Muscle of back (tissue), 13 donors: ENCODE data around the gene ZFYVE27. TPM values are rescaled to one million over a fixed set of nuclear protein-coding genes. Genes with fewer than 3 reads are reported as not detected.
"Not testable (repeated sequence)": the region's sequence is repeated elsewhere in the genome, so short reads cannot be mapped to it uniquely, and the experiment has no call there.

Source experiments
- DNase-seq, 3 donors: peaks; one replicate each; pipeline versions ENCODE4 v3.0.0 to v3.0.0-alpha.2; 2013
- long read RNA-seq, 9 donors: transcript quantifications; one replicate each; lab custom pipeline, GENCODE V29; 2026
- polyA plus RNA-seq, 10 donors: library from polyadenylated mRNA; unstranded; fragments of 120-200 nt; gene quantifications; one replicate each; pipeline ENCODE4 v1.2.1, GENCODE V29; 2013; ENCODE audit not compliant: insufficient read length in 10 of 10

The ZFYVE27 gene
- polyA plus RNA-seq = 10 to 100 TPM in 7 of 10 donors, 1 to 10 TPM in 3; 8.6 to 19.1 (median 11.2) TPM
- long read RNA-seq, donor 1, partial matches to known transcripts = 0 of 2 reads
- long read RNA-seq, donor 1, other reads (novel, unspliced or antisense) = 0 of 2 reads
- long read RNA-seq, donor 2, partial matches to known transcripts = 0 of 1 reads
- long read RNA-seq, donor 2, other reads (novel, unspliced or antisense) = 0 of 1 reads
- long read RNA-seq, donor 3 = 0 reads
- long read RNA-seq, donor 4 = 0 reads
- long read RNA-seq, donor 5 = 0 reads
- long read RNA-seq, donor 6 = 0 reads
- long read RNA-seq, donor 7, partial matches to known transcripts = 0 of 1 reads
- long read RNA-seq, donor 7, other reads (novel, unspliced or antisense) = 0 of 1 reads
- long read RNA-seq, donor 8 = 0 reads
- long read RNA-seq, donor 9 = 0 reads

DNA sequence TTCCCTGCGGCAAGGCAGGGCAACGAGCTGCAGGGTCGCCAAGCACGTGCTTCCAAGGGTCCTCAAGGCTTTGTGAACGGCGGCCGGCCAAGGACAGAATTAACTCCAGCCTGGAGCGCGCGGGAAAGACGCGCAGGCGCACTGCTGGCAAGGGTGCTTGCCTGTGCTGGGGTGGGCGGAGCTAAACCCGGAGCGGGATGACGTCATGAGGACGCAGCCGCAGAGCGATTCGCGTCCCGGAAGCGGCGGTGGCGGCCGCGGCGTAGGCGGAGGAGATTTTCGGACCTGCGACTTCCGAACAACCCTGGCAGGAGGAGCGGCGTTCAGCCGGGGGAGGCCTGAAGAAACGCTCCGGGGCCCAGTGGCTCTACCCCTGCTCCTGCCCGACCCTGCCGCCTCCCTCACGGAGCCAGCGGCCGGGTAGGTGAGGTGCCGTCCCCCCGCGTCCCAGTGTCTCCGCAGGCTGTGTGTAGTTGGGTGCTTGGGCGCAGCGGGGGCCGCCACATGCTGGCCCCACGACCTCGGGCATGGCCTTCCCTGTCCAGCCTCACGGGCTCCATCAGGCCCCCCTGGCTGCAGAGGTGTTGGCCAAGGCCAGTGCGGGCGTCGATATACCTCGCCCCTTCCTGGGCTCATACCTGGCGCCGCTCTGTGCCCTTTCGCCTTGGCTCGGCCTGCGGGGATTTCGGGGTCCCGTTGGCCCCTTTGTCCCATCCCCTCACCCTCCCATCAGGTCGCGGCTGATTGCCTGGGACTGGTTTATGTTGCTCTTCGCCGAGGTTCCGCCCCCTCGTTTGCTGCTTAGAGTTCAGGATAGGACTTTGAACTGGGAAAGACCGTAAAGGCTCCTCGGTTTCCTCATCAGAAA lies at the start of gene ZFYVE27:
Gene ZFYVE27 (plus strand): TSS at position 227 of the 868 bp plus-strand sequence. CDS start 1,350 bp downstream, outside the sequence.
- DNase-seq = peak; percentile 94 to 98 (median 98)

DNA sequence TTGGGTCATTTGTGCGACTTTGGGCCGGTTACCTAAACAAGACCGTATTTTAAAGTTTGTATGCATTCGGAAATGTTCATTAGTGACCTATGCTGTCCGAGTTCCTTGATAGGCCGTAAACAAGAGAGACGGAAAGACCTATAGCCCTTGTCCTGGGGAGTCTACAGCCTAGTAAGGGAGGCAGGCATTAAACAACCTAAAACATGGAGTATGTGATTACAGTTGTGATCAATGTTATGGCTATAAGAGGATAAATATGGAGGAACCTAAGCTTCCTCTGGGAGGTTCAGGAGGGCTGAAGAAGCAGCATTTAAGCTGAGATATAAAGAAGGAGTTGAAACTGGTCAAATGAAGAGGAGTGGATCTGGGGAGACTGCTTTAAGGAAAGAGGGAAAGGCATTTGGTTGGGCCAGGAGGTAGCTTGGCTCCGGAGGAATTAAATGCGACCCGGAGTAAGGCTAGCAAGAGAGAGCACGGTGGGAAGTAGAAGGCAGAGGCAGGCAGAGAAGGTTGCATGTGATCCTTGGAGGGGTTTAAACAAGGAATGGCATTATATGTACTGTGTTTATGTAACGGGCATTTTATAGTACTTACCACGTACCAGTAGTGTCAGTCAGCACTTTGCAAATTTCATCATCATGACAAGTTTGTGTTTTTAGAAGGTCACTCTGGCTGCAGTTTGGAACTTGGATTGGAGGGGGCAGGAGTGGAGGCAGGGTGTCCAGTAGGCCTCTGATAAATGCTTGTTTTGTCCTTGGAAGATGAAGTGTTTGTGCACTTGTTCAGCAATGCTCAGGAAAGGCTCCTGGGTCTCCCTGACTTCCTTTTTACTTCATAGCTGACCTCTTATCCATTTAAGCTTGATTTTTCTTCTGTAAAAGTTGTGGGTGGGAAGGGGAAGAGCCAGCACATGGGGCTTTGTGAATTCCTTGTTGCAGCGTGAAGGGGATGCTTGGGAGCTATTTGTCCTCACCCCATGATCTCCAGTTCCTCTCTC lies 48.8 kb upstream of the ZFYVE27 start:
- DNase-seq = no peak

DNA sequence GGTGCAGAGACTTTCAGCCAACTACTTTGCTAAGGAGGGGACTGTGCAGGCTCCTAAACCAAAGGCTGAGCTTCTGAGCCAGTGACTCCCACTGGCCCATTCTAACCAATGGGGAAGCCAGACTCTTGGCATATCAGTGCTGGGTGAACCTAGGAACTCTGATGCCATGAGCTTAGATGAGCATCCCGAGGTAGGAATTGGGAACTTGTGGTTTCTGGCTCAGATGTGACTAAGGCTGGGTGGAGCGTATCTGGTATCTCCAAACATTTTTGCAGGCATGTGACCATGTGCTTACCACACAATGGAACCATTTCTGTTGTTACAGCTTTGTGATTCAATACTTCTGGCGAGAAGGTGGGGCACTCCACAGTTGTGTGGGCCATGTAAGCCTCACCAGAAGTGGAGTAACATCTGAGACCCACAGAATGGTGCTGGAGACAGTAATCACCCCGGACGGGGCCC lies 47.3 kb upstream of the ZFYVE27 start:
- peak in 1 of 3 donors; percentile 87 for DNase-seq

DNA sequence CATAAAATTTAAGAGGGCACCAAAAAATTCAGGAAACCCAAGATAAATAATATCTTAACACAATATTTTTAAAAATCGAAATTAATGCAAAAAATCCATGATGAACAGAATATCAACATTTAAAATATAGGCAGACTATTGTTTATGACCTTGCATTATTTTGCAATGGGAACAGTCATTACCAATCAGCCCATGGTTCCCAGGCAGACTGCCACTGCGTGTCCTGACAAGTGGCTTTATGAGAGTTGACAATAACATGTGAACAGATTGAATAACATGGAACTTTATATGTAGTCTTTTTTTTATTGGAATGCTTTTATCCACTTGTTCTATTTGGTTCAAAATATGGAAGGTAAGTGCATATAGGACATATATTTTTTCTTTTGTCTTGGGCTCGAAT lies 46.8 kb upstream of the ZFYVE27 start:
- no peak for DNase-seq

GRCh38 chr10:97698072-97698655 lies 38.8 kb upstream of the ZFYVE27 start:
- not testable (repeated sequence) for DNase-seq

- DNase-seq = peak; percentile 68 to 85 (median 77)
Measured at GRCh38 chr10:97701438-97702069, 35.4 kb upstream of the ZFYVE27 start.

DNA sequence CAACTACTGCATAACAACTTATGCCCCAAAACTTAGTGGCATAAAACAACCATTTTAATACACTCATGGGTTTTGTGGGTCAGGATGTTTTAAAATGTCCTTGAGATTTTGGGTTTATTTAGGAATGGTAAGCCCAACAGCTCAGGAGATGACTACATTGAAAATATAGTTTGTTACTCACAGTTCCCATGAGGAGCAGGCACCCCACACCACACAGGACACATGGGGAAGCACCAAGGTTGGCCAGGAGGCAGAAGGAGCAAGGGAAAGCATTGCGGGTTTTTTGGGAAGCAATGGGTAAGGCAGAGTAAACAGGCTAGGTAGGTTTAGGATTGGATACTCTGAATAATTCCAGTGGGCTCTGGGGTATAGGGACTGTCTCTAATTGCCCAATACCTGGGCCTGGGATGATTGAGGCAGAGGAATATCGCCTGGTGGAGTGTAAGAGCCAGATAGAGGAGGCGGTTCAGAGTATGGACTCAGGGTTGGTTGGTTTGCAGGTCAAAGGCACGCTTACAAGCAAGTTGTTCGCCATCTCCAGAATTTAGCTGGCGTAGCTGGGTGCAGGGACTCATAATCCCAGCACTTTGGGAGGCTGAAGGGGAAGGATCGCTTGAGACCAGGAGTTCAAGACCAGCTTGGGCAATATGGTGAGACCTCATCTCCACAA lies 33.4 kb upstream of the ZFYVE27 start:
- no peak for DNase-seq

- DNase-seq = no peak
Measured at GRCh38 chr10:97704341-97704740, 32.6 kb upstream of the ZFYVE27 start.

DNA sequence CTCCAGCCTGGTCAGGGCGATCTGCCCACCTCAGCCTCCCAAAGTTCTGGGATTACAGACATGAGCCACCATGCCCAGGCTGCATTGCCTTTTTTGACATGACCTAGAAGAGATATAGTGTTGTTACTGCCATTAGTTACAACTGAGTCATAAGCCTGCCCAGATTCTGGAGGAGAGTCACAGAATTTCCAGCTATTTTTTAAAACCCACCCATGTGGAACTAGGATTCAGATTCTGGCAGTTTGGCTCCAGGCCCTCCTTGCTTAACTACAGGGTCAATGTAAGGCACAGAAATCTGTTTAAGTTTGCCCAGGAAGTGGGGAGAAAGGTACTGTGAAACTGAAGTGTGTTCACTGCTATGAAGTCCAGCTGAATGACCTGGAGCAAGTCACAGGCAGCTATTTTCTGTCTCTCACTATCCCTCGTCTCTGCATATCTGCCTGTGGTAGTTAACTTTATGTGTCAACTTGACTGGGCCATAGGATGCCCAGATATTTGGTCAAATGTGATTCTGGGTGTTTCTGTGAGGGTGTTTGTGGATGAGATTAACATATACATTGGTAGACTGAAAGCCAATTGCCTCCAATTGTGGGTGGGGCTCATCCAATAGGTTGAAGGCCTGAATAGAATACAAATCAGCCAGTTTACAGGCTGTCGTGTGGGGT lies 31.8 kb upstream of the ZFYVE27 start:
- no peak for DNase-seq

DNA sequence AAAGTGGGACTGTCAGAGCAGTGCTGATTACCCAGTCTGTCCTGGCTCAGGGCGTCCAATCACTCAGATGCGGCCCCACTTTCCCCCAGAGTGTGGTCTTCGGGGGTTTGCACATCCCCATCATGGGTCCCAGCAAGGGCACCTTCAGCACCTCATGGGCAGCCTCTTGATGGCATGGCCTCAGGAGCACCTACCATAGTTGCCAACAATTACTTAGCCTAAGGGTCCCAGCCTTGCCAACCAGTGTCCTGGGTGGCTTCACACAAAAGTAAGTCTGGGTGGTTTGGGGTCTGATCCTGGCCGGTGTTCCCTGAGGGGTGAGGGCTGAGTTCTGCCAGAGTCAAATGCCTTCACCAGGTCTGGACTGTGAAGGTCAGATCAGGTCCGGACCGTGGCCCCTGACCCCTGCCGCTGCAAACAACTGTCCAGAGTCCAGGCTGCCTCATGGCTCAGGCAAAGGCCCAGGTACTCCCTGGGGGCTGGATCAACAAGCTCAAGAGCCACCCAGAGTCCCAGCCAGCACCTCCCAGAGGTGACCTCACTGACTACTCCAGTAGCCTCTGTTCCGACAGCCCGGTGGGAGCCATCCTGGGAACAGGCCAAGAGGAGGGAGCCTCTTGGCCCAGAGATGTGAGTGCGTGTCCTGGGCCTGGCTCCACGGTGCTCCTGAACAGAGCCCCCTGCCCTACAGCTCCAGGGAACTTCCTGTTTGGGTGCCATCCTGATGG lies 29.6 kb upstream of the ZFYVE27 start:
- DNase-seq = no peak

DNA sequence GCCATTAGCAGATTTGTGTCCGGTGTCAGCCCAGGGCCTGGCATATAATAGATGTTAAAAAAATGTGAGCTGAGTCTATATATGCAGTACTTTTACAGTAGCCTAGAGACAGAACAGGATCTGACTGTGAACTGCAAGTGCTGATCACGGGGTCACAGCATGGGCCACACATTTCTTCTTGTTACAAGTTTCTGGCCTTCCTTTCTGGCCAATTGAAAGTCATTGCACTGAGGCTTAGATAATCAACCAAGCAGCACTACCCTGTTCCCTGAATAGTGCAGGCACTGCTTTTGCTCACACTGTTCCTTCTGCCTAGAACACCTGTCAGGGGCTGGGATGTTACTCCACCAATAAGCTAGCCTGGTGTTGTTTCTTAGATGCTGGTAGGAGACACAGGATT lies 28.8 kb upstream of the ZFYVE27 start:
- no peak for DNase-seq

DNA sequence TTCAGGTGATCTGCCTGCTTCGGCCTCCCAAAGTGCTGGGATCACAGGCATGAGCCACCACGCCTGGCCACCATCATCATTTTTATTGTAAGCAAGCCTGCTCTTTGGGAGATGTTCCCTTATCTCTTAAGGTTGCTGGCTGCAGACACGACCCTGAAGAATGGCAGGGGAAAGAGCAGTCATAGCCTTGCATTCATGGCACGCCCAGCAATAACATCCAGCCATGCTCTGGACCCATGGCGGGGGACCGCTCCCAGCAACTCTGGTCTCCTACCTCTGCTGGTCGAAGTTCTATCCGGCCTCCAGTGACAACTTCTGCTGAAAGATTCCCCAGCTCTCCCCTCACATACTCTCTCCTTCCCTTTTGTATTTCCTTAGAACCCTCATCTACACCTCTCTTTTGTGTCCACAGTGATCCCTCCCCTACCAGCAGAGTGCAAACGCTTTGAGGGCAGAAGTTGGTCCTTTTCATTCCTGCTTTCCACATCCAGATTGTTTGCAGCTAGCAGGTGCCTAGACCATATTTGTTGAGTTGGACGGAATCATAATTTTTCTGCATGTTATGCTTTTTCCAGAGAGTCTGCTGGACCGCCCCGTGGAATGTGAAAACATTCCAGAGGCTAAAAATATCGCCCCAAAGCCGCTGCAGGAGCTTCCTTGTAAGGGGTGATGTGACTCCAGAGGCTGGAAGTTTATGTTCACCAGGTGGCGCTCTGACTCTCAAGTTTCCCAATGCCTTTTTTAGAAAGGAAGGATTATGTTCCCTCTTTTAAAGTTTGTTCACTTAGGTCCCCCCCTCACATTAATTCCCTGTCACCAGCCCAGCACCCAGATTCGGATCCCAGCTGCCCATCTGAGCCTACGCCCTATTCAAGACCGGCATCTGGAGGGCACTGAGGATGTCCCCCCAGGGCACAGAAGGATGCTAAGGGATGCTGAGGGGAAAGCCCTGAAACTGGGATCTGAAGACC lies 27.7 kb upstream of the ZFYVE27 start:
- peak; percentile 80 to 94 (median 88) for DNase-seq

DNA sequence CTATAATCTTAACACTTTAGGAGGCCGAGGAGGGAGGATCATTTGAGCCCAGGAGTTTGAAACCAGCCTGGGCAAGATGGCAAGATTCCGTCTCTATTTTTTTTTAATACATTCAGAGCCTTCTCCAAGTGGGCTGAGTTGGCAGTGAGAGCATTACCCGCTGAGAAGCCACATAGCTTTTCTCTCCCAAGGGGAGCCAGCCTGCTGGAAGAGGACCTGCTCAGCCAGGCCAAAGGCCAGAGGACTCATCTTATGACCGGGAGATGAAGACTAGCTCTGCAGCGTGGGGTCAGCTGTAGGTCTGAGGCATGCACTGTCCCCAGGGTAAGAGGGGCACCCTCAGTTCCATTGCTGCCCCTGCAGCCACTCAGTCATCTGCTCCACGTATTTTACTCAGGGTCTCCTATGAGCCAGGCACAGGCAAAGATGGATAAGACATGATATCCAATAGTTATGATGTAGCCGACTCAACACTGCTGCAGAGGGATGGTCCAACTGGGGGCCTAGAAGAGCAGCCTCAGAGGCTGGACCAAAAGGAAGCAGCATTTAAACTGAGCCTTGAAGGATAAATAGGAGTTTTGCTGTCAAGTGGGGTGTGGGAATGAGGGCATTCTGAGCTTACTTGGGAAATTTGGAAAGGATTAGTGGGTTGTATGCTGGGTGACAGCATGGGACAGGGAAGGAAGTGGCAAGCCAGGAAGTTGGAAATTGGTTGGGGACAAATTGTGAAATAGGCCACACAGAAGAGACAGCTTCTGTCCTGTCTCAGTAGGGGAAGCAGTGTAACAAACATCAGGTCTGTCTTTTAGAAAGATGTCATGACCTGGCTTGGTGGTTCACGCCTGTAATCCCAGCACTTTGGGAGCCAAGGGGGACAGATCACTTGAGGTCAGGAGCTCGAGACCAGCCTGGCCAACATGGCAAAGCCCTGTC lies 25.0 kb upstream of the ZFYVE27 start:
- no peak for DNase-seq

DNA sequence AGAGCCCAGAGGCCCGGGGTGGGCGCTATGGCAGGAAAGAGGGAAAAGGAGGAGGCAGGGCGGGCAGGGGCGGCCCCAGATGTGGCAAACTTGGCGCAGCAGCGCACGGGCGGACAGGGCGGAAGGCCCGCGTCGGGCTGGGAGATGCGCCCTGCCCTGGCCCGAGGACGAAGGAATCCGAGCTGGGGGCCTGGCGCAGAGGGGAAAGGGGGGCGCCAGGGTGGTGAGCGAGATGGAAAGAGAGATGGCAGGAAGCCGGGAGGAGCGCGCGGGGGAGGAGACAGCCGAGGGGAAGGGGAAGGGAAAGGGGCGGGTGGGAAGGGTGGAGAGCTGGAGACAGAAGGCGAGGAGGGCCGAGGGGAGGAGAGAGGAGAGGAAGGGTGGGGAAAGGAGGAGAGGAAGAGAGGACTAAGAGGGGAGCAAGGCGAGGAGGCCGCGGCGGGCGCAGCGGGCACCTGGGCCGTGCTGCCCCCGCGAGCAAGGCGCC lies 23.5 kb upstream of the ZFYVE27 start, which contains the start of gene MARVELD1:
Gene MARVELD1 (plus strand): TSS at position 392 of the 487 bp plus-strand sequence. CDS start 147 bp downstream, outside the sequence.
- DNase-seq = peak; percentile 86 to 95 (median 91)

- peak; percentile 62 to 93 (median 81) for DNase-seq
Measured at GRCh38 chr10:97713826-97714400, 23.0 kb upstream of the ZFYVE27 start.
